H9 (cell line): Measurements from ENCODE around the gene PTPRJ. TPM values are rescaled to one million over a fixed set of nuclear protein-coding genes. Genes with fewer than 3 reads are reported as not detected.

Source experiments
- DNase-seq: peaks from one replicate; pipeline ENCODE4 v3.0.0-alpha.2; 2017
- H2AFZ ChIP-seq: one replicate; pipeline ENCODE4 v1.6.1; 2013; ENCODE audit warnings: mild to moderate bottlenecking, low read length, control low read depth, moderate library complexity
- H2AK5ac ChIP-seq: 2 replicates; pipeline ENCODE4 v1.6.1; 2013; ENCODE audit warnings: low read length, control low read depth, mixed read lengths; ENCODE audit not compliant: insufficient read length
- H2BK120ac ChIP-seq: one replicate; pipeline ENCODE4 v1.6.1; 2013; ENCODE audit warnings: low read depth, mild to moderate bottlenecking, low read length, control low read depth, inconsistent platforms; ENCODE audit not compliant: poor library complexity, severe bottlenecking
- H2BK12ac ChIP-seq: 2 replicates; pipeline ENCODE4 v1.6.1; 2013; ENCODE audit warnings: low read length, control low read depth, mixed read lengths, low read depth; ENCODE audit not compliant: insufficient read length
- H2BK15ac ChIP-seq: 2 replicates; pipeline ENCODE4 v1.6.1; 2013; ENCODE audit warnings: low read depth, low read length, control low read depth
- H2BK20ac ChIP-seq: one replicate; pipeline ENCODE4 v1.6.1; 2013; ENCODE audit warnings: low read depth, mild to moderate bottlenecking, low read length, control low read depth, inconsistent platforms; ENCODE audit not compliant: poor library complexity, severe bottlenecking
- H2BK5ac ChIP-seq: 2 replicates; pipeline ENCODE4 v1.6.1; 2013; ENCODE audit warnings: low read length, control low read depth, mixed read lengths; ENCODE audit not compliant: insufficient read length
- H3K14ac ChIP-seq: 2 replicates; pipeline ENCODE4 v1.6.1; 2013; ENCODE audit warnings: low read length, control low read depth; ENCODE audit not compliant: insufficient read depth
- H3K18ac ChIP-seq: 2 replicates; pipeline ENCODE4 v1.6.1; 2013; ENCODE audit warnings: low read depth, mild to moderate bottlenecking, mixed read lengths, low read length, control low read depth; ENCODE audit not compliant: insufficient read length
- H3K23ac ChIP-seq: 2 replicates; pipeline ENCODE4 v1.6.1; 2013; ENCODE audit warnings: low read length, control low read depth, mixed read lengths, low read depth; ENCODE audit not compliant: insufficient read length
- H3K23me2 ChIP-seq: 2 replicates; pipeline ENCODE4 v1.6.1; 2013; ENCODE audit warnings: low read depth, mild to moderate bottlenecking, mixed read lengths, low read length, control low read depth; ENCODE audit not compliant: insufficient read length, poor library complexity, severe bottlenecking
- H3K27ac ChIP-seq: 2 replicates; pipeline ENCODE4 v1.5.1; 2013; ENCODE audit warnings: low read length, control low read depth, mixed read lengths, low read depth; ENCODE audit not compliant: insufficient read length
- H3K27me3 ChIP-seq: 2 replicates; pipeline ENCODE4 v1.6.1; 2013; ENCODE audit warnings: low read length, control low read depth, inconsistent platforms; ENCODE audit not compliant: insufficient read depth
- H3K4ac ChIP-seq: 2 replicates; pipeline ENCODE4 v1.6.1; 2013; ENCODE audit warnings: low read depth, mild to moderate bottlenecking, control low read depth, inconsistent platforms, low read length, moderate library complexity
- H3K4me1 ChIP-seq: 2 replicates; pipeline ENCODE4 v1.6.1; 2013; ENCODE audit warnings: low read length, control low read depth, inconsistent platforms; ENCODE audit not compliant: insufficient read depth
- H3K4me2 ChIP-seq: 2 replicates; pipeline ENCODE4 v1.6.1; 2013; ENCODE audit warnings: low read length, control low read depth, mixed read lengths; ENCODE audit not compliant: insufficient read length, insufficient read depth
- H3K56ac ChIP-seq: 2 replicates; pipeline ENCODE4 v1.6.1; 2013; ENCODE audit warnings: low read depth, mild to moderate bottlenecking, mixed read lengths, low read length, control low read depth; ENCODE audit not compliant: insufficient read length
- H3K79me1 ChIP-seq: 2 replicates; pipeline ENCODE4 v1.6.1; 2013; ENCODE audit warnings: low read depth, mild to moderate bottlenecking, moderate library complexity, low read length, control low read depth, inconsistent platforms; ENCODE audit not compliant: insufficient read depth, poor library complexity, severe bottlenecking
- H3K79me2 ChIP-seq: 2 replicates; pipeline ENCODE4 v1.6.1; 2013; ENCODE audit warnings: low read length, control low read depth, inconsistent platforms; ENCODE audit not compliant: insufficient read depth
- H3K9ac ChIP-seq: 2 replicates; pipeline ENCODE4 v1.6.1; 2013; ENCODE audit warnings: low read length, control low read depth, mixed read lengths; ENCODE audit not compliant: insufficient read length; ENCODE audit errors: extremely low read depth
- H3K9me3 ChIP-seq: one replicate; pipeline ENCODE4 v1.6.1; 2013; ENCODE audit warnings: low read depth, low read length, inconsistent platforms; ENCODE audit not compliant: control insufficient read depth
- H3T11ph ChIP-seq: one replicate; pipeline ENCODE4 v1.6.1; 2013; ENCODE audit warnings: mild to moderate bottlenecking, low read length, control low read depth, inconsistent platforms
- H4K20me1 ChIP-seq: one replicate; pipeline ENCODE4 v1.6.1; 2013; ENCODE audit not compliant: control insufficient read depth, insufficient read length, insufficient read depth
- H4K5ac ChIP-seq: 2 replicates; pipeline ENCODE4 v1.6.1; 2013; ENCODE audit warnings: low read depth, mild to moderate bottlenecking, mixed read lengths, low read length, control low read depth; ENCODE audit not compliant: insufficient read length
- H4K8ac ChIP-seq: replicated peaks from 2 replicates; pipeline ENCODE4 v1.6.1; 2013; ENCODE audit warnings: low read length, control low read depth, mixed read lengths, low read depth; ENCODE audit not compliant: insufficient read length
- H4K91ac ChIP-seq: 2 replicates; pipeline ENCODE4 v1.6.1; 2013; ENCODE audit warnings: low read depth, mild to moderate bottlenecking, moderate library complexity, mixed read lengths, low read length, control low read depth; ENCODE audit not compliant: insufficient read length
- H3K27ac Mint-ChIP-seq, 3 experiments: 2 replicates in 2 of 3; 3 replicates in 1 of 3; pipeline ENCODE4 v1.8.0; 2020 to 2021; ENCODE audit warnings: mixed read lengths in 3 of 3, mild to moderate bottlenecking in 1 of 3, moderate library complexity in 1 of 3
- H3K27me3 Mint-ChIP-seq: 2 replicates; pipeline ENCODE4 v1.8.0; 2021; ENCODE audit warnings: low read depth, mild to moderate bottlenecking, moderate library complexity, mixed read lengths
- H3K36me3 Mint-ChIP-seq, 3 experiments: 2 replicates in 2 of 3; 3 replicates in 1 of 3; pipeline ENCODE4 v1.8.0; 2020 to 2021; ENCODE audit warnings: low read depth in 3 of 3, mixed read lengths in 3 of 3; ENCODE audit not compliant: insufficient read depth in 1 of 3
- H3K4me1 Mint-ChIP-seq, 2 experiments: 2 replicates each; pipeline ENCODE4 v1.8.0; 2020; ENCODE audit warnings: mixed read lengths in 2 of 2
- H3K4me3 Mint-ChIP-seq, 2 experiments: 2 replicates in 1 of 2; 3 replicates in 1 of 2; pipeline ENCODE4 v1.8.0; 2020 to 2021; ENCODE audit warnings: mild to moderate bottlenecking in 2 of 2, mixed read lengths in 2 of 2, moderate library complexity in 1 of 2
- H3K9me3 Mint-ChIP-seq, 2 experiments: 2 replicates in 1 of 2; 3 replicates in 1 of 2; pipeline ENCODE4 v1.8.0; 2020; ENCODE audit warnings: mild to moderate bottlenecking in 2 of 2, mixed read lengths in 2 of 2, moderate library complexity in 1 of 2
- WGBS: extraction: QIAGEN DNeasy Blood & Tissue Kit; methylation state at CpG from one replicate; pipeline ENCODE4 v1.1.7; 2013; ENCODE audit warnings: missing lambda C conversion rate, low lambda C conversion rate, mixed read lengths; ENCODE audit not compliant: insufficient read length; ENCODE audit errors: extremely low coverage; 5-methylcytosine and 5-hydroxymethylcytosine counted together
- total RNA-seq: library from RNA; stranded (reverse); gene quantifications from 2 replicates; pipeline ENCODE4 v1.2.1, GENCODE V29; 2021
- TF ChIP-seq, protein P1 (sequence below): fragments of 200-600 bp; sonication (generic); conservative IDR thresholded peaks from 3 replicates; pipeline ENCODE4 v1.8.0; 2021; ENCODE audit warnings: antibody characterized with exemption, mild to moderate bottlenecking

PTPRJ gene
- total RNA-seq, 1 experiment from 2014 or later = 10.6 TPM

DNA sequence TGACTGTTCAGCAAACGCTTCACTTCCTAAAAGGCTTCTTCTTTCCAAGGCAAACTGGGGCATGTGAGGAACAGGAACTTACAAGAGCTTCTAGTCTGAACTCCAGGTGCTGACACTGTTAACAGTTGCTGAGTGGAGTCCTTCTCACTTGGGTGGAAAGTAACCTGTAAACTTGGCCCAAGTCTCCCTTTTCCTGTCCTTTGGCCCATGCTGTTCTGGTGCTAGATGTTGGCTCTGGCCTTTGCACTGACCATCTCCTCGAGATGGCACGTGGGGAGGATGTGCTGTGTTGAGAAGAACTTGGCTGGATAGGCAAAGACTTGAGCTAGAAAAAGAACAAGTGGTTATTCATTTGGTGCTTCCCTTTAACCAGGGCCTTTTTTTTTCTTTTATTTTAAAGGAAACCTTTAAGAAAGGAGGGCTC, 53.6 kb downstream of the PTPRJ start:
- H3K14ac ChIP-seq = no peak overlapping the region
- no peak overlapping the region for H4K8ac ChIP-seq
- no peak overlapping the region for H2BK5ac ChIP-seq
- WGBS = no CpG with 5 or more reads among the region's 3 CpGs
- H3K23me2 ChIP-seq = no peaks in the 10 kb centered on the region
- Mint-ChIP-seq H3K27me3 (no peaks in the 10 kb centered on the region), H3K4me1 (peaks cover 31 to 47% of the 10 kb centered on the region in 2 experiments), H3K4me3 (no peak overlapping the region), H3K36me3 (peaks cover 0 to 4% (median 0%) of the 10 kb centered on the region in 3 experiments; a peak in 1 of 7 replicates), H3K9me3 (no peaks in the 10 kb centered on the region; a peak in 1 of 5 replicates), H3K27ac (no peak overlapping the region)
- H4K20me1 ChIP-seq = no peaks in the 10 kb centered on the region
- no peak for DNase-seq
- H3K27me3 ChIP-seq = no peaks in the 10 kb centered on the region
- H3T11ph ChIP-seq = no peak overlapping the region
- no peak overlapping the region for H2BK20ac ChIP-seq
- no peak overlapping the region for H2BK12ac ChIP-seq
- no peak overlapping the region for H2AFZ ChIP-seq
- H3K79me1 ChIP-seq = no peaks in the 10 kb centered on the region
- H3K4ac ChIP-seq = no peak overlapping the region
- H3K4me2 ChIP-seq = no peak overlapping the region
- no peaks in the 10 kb centered on the region for H3K9me3 ChIP-seq
- no peak overlapping the region for H4K5ac ChIP-seq
- no peak overlapping the region for H2AK5ac ChIP-seq
- H2BK15ac ChIP-seq = no peak overlapping the region
- no peak overlapping the region for H3K56ac ChIP-seq
- H3K9ac ChIP-seq = no peak overlapping the region
- H4K91ac ChIP-seq = no peak overlapping the region
- H3K18ac ChIP-seq = no peak overlapping the region
- 0 out of 2 replicates have a peak, but pooled peaks cover 2% of the 10 kb centered on the region for H3K79me2 ChIP-seq
- no peak overlapping the region for H3K27ac ChIP-seq
- H2BK120ac ChIP-seq = no peak overlapping the region
- TF ChIP-seq, protein P1, sequence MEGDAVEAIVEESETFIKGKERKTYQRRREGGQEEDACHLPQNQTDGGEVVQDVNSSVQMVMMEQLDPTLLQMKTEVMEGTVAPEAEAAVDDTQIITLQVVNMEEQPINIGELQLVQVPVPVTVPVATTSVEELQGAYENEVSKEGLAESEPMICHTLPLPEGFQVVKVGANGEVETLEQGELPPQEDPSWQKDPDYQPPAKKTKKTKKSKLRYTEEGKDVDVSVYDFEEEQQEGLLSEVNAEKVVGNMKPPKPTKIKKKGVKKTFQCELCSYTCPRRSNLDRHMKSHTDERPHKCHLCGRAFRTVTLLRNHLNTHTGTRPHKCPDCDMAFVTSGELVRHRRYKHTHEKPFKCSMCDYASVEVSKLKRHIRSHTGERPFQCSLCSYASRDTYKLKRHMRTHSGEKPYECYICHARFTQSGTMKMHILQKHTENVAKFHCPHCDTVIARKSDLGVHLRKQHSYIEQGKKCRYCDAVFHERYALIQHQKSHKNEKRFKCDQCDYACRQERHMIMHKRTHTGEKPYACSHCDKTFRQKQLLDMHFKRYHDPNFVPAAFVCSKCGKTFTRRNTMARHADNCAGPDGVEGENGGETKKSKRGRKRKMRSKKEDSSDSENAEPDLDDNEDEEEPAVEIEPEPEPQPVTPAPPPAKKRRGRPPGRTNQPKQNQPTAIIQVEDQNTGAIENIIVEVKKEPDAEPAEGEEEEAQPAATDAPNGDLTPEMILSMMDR = no peak
- peaks cover 10% of the 10 kb centered on the region; the same call in 1 of the 2 replicates for H3K4me1 ChIP-seq
- H3K23ac ChIP-seq = no peak overlapping the region
